PC-3 (cell line): Measurements from ENCODE around the gene CCDC34. TPM values are rescaled to one million over a fixed set of nuclear protein-coding genes. Genes with fewer than 3 reads are reported as not detected.

Experiments used
- ATAC-seq: fragments of 200-7000 bp; cut with Tn5 transposase; 2 replicates; pipeline ENCODE4 v1.9.1; 2020; ENCODE audit warnings: mild to moderate bottlenecking, moderate library complexity
- BruUV-seq: library from RNA; stranded (reverse); fragments of 400-500 nt; replicated peaks from 2 replicates; lab custom pipeline; 2021; lab: Mats Ljungman, UMichigan
- CTCF ChIA-PET: fragments of 300-600 bp; sonication (Branson Sonifier 250); formaldehyde crosslinking; loops from one replicate; lab custom pipeline; 2022; ENCODE audit warnings: antibody characterized with exemption; lab: Charles Lee
- POLR2A ChIA-PET: fragments of 300-600 bp; sonication (Branson Sonifier 250); formaldehyde crosslinking; loops from one replicate; lab custom pipeline; 2022; ENCODE audit warnings: antibody characterized with exemption; ENCODE audit not compliant: unreplicated experiment; lab: Charles Lee
- DNase-seq: peaks from one replicate; pipeline ENCODE4 v3.0.0-alpha.2; 2015
- H2AFZ ChIP-seq: fragments of 300-600 bp; sonication (generic); 2 replicates; pipeline ENCODE4 v1.6.0; 2016; ENCODE audit warnings: antibody characterized with exemption, low read length
- H3F3A ChIP-seq: fragments of 300-600 bp; sonication (generic); one replicate; pipeline ENCODE4 v1.6.0; 2017; ENCODE audit warnings: antibody characterized with exemption, low read length, control low read depth, mild to moderate bottlenecking; ENCODE audit not compliant: unreplicated experiment
- H3K27ac ChIP-seq: fragments of 300-600 bp; sonication (generic); 2 replicates; pipeline ENCODE4 v1.5.1; 2016; ENCODE audit warnings: mild to moderate bottlenecking, low read length
- H3K27me3 ChIP-seq: fragments of 300-600 bp; sonication (generic); 2 replicates; pipeline ENCODE4 v1.6.1; 2016; ENCODE audit warnings: low read length, mixed read lengths
- H3K36me3 ChIP-seq: fragments of 300-600 bp; sonication (generic); 2 replicates; pipeline ENCODE4 v1.6.1; 2016; ENCODE audit warnings: low read depth, mixed run types, low read length, mixed read lengths
- H3K4me1 ChIP-seq: fragments of 300-600 bp; sonication (generic); 2 replicates; pipeline ENCODE4 v1.5.1; 2016; ENCODE audit warnings: low read length; ENCODE audit not compliant: insufficient read depth
- H3K4me2 ChIP-seq: fragments of 300-600 bp; sonication (generic); 2 replicates; pipeline ENCODE4 v1.6.0; 2016; ENCODE audit warnings: low read length
- H3K4me3 ChIP-seq: fragments of 300-600 bp; sonication (generic); 2 replicates; pipeline ENCODE4 v1.5.1; 2016; ENCODE audit warnings: mild to moderate bottlenecking, low read length, mixed read lengths
- H3K79me2 ChIP-seq: fragments of 300-600 bp; sonication (generic); 2 replicates; pipeline ENCODE4 v1.6.1; 2017; ENCODE audit warnings: low read length, mixed read lengths
- H3K9ac ChIP-seq: fragments of 300-600 bp; sonication (generic); 2 replicates; pipeline ENCODE4 v1.6.0; 2016; ENCODE audit warnings: mild to moderate bottlenecking, low read length
- H3K9me2 ChIP-seq: fragments of 300-600 bp; sonication (generic); replicated peaks from 2 replicates; pipeline ENCODE4 v1.6.1; 2016; ENCODE audit warnings: mixed run types, low read length, mixed read lengths
- H3K9me3 ChIP-seq: fragments of 300-600 bp; sonication (generic); 2 replicates; pipeline ENCODE4 v1.6.1; 2016; ENCODE audit warnings: low read length, mixed read lengths
- H4K20me1 ChIP-seq: fragments of 300-600 bp; sonication (generic); 2 replicates; pipeline ENCODE4 v1.6.1; 2016; ENCODE audit warnings: low read length, mixed read lengths
- EZH2 ChIP-seq: fragments of 300-600 bp; sonication (generic); IDR thresholded peaks from one replicate; pipeline ENCODE4 v1.6.1; 2017; ENCODE audit warnings: antibody characterized with exemption, mild to moderate bottlenecking, low read length; ENCODE audit not compliant: unreplicated experiment
- EZH2phosphoT487 ChIP-seq: fragments of 300-600 bp; sonication (generic); IDR thresholded peaks from 2 replicates; pipeline ENCODE4 v1.6.1; 2018; ENCODE audit warnings: mild to moderate bottlenecking, antibody characterized with exemption, low read length, borderline replicate concordance
- intact Hi-C: fragments of 100-400 bp; cut with micrococcal nuclease; formaldehyde crosslinking; loops from 2 replicates; pipeline ENCODE4 v1.9.0; 2023
- total RNA-seq: library from RNA; depleted of rRNA; stranded (reverse); fragments of >200 nt; gene quantifications from 2 replicates; pipeline ENCODE4 v1.2.3, GENCODE V29; 2014
- TF ChIP-seq, protein P1 (sequence below): fragments of 300-600 bp; sonication (generic); conservative IDR thresholded peaks from 2 replicates; pipeline ENCODE4 v1.5.1; 2017; ENCODE audit warnings: antibody characterized with exemption, low read depth, mild to moderate bottlenecking, low read length

CCDC34 gene
- total RNA-seq, 1 experiment from 2014 or later: 11.0 TPM

DNA sequence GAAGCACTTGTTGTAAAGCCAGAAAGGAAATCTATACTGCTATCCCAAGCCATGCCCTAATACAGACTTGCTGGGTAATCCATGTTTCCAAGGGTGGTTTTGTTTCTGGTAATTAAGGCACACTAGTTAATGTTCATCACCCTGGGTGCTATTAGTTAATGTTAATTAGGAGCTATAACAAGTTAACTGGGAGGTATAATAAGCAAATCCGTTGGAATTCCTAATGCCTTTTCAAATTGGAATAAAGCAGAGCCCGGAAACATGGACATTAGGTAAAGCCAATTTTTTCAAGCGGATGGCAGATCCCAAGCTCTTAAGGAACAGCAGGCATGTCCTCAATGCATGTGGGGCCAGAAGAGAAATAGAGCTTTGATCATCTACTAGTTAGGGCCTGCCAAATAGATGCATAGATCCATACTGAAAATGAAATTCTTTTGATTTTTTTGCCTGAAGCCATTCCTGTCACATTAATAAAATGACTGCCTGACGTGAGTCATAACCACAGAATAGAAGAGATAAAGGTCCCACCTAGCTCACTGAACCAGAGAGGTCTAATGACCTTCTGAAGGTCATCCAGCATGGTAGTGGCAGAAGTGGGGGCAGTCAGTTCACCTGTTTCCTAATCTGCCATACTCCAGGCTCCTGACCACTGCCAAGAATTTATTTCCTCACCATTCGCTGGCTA is 28.5 kb upstream of the CCDC34 start:
- no peak overlapping the region for H3K4me3 ChIP-seq
- peak overlapping the region; percentile 71; the same call in 1 of the 2 replicates for H3K27ac ChIP-seq
- peaks cover 48% of the 10 kb centered on the region for H3K4me1 ChIP-seq
- no peaks in the 10 kb centered on the region for H3K36me3 ChIP-seq
- no peaks in the 10 kb centered on the region for H3K9me2 ChIP-seq
- no peak overlapping the region for H3K9ac ChIP-seq
- ChIA-PET POLR2A (no interaction called here), CTCF (interaction anchor here (0.6 kb wide), 1 partner anchor 17 kb away, joined by 3 read pairs; no protein-coding TSS in a partner anchor)
- intact Hi-C loops: loop anchor here (2.0 kb wide), 1 partner anchor 29 kb away; the partner anchor contains the start of gene CCDC34
- no peaks in the 10 kb centered on the region for H4K20me1 ChIP-seq
- H3K4me2 ChIP-seq: peak overlapping the region; percentile 18; the same call in 1 of the 2 replicates
- no peaks in the 10 kb centered on the region for H3K27me3 ChIP-seq
- H3K9me3 ChIP-seq: no peaks in the 10 kb centered on the region
- no peak for ATAC-seq
- H2AFZ ChIP-seq: no peak overlapping the region
- no TSS peak for BruUV-seq
- peaks cover 9% of the 10 kb centered on the region for H3F3A ChIP-seq
- TF ChIP-seq EZH2: no peak
- no peak for TF ChIP-seq EZH2phosphoT487
- TF ChIP-seq, protein P1, sequence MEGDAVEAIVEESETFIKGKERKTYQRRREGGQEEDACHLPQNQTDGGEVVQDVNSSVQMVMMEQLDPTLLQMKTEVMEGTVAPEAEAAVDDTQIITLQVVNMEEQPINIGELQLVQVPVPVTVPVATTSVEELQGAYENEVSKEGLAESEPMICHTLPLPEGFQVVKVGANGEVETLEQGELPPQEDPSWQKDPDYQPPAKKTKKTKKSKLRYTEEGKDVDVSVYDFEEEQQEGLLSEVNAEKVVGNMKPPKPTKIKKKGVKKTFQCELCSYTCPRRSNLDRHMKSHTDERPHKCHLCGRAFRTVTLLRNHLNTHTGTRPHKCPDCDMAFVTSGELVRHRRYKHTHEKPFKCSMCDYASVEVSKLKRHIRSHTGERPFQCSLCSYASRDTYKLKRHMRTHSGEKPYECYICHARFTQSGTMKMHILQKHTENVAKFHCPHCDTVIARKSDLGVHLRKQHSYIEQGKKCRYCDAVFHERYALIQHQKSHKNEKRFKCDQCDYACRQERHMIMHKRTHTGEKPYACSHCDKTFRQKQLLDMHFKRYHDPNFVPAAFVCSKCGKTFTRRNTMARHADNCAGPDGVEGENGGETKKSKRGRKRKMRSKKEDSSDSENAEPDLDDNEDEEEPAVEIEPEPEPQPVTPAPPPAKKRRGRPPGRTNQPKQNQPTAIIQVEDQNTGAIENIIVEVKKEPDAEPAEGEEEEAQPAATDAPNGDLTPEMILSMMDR: no peak
- DNase-seq: peak; percentile 37
- H3K79me2 ChIP-seq: peaks cover 4% of the 10 kb centered on the region; the same call in 1 of the 2 replicates

DNA sequence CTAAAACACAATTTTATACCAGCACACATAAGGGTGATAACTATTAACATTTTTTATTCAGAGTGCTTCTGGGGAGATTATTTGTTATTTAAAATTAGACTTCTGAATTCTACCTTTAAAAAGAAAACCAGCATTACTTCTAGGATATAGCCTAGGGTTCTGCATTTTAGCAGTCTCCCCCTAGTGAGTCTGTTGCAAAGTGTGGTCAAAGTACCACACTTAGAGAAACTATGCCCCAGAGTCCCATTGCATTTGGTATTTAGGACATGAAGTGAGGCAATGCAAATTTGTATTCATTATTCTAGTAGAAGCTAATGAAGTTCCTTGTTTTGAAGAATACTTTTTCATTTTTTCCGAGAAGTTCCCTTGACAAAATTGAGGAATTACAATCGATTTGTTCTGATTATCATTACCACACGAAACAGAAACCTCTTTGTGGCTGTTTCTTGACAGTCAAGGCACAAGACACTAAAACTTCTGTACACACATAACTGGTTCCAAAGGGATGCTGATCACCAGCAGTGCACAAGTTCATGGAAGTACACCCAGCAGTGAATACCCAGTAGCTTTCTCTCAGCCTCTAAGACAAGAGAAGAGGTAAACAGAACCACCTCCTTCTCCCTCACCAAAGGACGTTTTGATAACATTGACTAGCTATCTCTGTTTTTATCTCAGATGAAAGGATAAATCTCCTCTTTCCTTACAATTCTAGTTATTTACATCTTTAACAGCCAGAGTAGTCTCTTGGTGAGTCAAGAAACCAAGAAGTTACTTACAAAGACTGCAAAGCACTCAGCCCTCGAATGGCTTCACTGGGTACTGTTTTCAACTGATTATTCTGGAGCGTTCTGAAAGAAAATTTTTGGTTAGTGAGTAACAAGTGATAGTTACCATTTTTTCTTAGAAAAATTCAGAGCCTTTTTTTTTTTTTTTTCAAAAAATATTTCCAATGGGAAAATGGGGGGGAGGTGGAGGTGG is 27.6 kb upstream of the CCDC34 start:
- H3F3A ChIP-seq: peaks cover 9% of the 10 kb centered on the region
- DNase-seq (no peak), ATAC-seq (no peak)
- no peak overlapping the region for H3K27ac ChIP-seq
- H3K9ac ChIP-seq: no peak overlapping the region
- H3K79me2 ChIP-seq: peaks cover 4% of the 10 kb centered on the region; the same call in 1 of the 2 replicates
- H3K4me1 ChIP-seq: peaks cover 40% of the 10 kb centered on the region
- TF ChIP-seq, protein P1: no peak
- TF ChIP-seq EZH2: no peak
- TF ChIP-seq EZH2phosphoT487: no peak
- no peak overlapping the region for H3K4me2 ChIP-seq
- H3K36me3 ChIP-seq: no peaks in the 10 kb centered on the region
- BruUV-seq: no TSS peak
- H3K27me3 ChIP-seq: no peaks in the 10 kb centered on the region
- no peaks in the 10 kb centered on the region for H3K9me2 ChIP-seq
- CTCF ChIA-PET: no interaction called here
- intact Hi-C loops: no loop called here
- POLR2A ChIA-PET: no interaction called here
- H3K4me3 ChIP-seq: no peak overlapping the region
- H2AFZ ChIP-seq: no peak overlapping the region
- H3K9me3 ChIP-seq: no peaks in the 10 kb centered on the region
- H4K20me1 ChIP-seq: no peaks in the 10 kb centered on the region
